ENCODE results near the gene LDHAL6A. TPM values are rescaled to one million over a fixed set of nuclear protein-coding genes. Genes with fewer than 3 reads are reported as not detected.

The LDHAL6A gene
- total and polyA plus RNA-seq, 12 donors: not detected

- no peak overlapping the region for H3K4me3 ChIP-seq
- no peaks in the 10 kb centered on the region for H3K36me3 ChIP-seq
- no peaks in the 10 kb centered on the region for H3K4me1 ChIP-seq
- DNase-seq: no peak
- intact Hi-C loops (cut with DNase I): no loop called here
- no peak for ATAC-seq
- H3K27me3 ChIP-seq: peaks cover 0 to 16% (median 10%) of the 10 kb centered on the region in 7 donors
- H3K27ac ChIP-seq: no peak overlapping the region
- no peak for TF ChIP-seq CTCF (IDR thresholded peaks at IDR 0.05)
- no peaks in the 10 kb centered on the region for H3K9me3 ChIP-seq
- 88 to 92% methylated on average over 4 of the region's 4 CpGs for WGBS, 2 donors
Measured at GRCh38 chr11:18459634-18460033, 4.0 kb downstream of the LDHAL6A start.

GRCh38 chr11:18461909-18462308 is 6.3 kb downstream of the LDHAL6A start:
- Histone ChIP-seq H3K4me1 (no peaks in the 10 kb centered on the region), H3K36me3 (no peaks in the 10 kb centered on the region), H3K27ac (no peak overlapping the region), H3K27me3 (no peaks in the 10 kb centered on the region), H3K9me3 (no peaks in the 10 kb centered on the region), H3K4me3 (no peak overlapping the region)
- no peak for TF ChIP-seq CTCF (IDR thresholded peaks at IDR 0.05)
- intact Hi-C loops (cut with DNase I): no loop called here
- ATAC-seq (no peak), DNase-seq (no peak)
- 97% methylated on average over 6 of the region's 6 CpGs for WGBS, 2 donors

- no peaks in the 10 kb centered on the region for H3K27me3 ChIP-seq
- H3K4me1 ChIP-seq: no peaks in the 10 kb centered on the region
- no peaks in the 10 kb centered on the region for H3K9me3 ChIP-seq
- no peak for ATAC-seq
- WGBS, 2 donors: 64 to 78% methylated on average over 1 of the region's 1 CpG
- no peak for DNase-seq
- no peak for TF ChIP-seq CTCF (IDR thresholded peaks at IDR 0.05)
- intact Hi-C loops (cut with DNase I): no loop called here
- H3K36me3 ChIP-seq: no peaks in the 10 kb centered on the region
- no peak overlapping the region for H3K27ac ChIP-seq
- H3K4me3 ChIP-seq: no peak overlapping the region
Measured at GRCh38 chr11:18463439-18463838, 7.8 kb downstream of the LDHAL6A start.

- ATAC-seq: no peak
- no peak for TF ChIP-seq CTCF (IDR thresholded peaks at IDR 0.05)
- intact Hi-C loops (cut with DNase I): no loop called here
- Histone ChIP-seq H3K4me1 (no peaks in the 10 kb centered on the region), H3K9me3 (no peaks in the 10 kb centered on the region), H3K4me3 (no peak overlapping the region), H3K36me3 (peaks cover 0 to 7% (median 0%) of the 10 kb centered on the region in 9 donors), H3K27me3 (no peaks in the 10 kb centered on the region), H3K27ac (no peak overlapping the region)
- no peak for DNase-seq
- 97 to 100% methylated on average over 2 of the region's 2 CpGs for WGBS, 2 donors
Measured at GRCh38 chr11:18466402-18466801, 10.7 kb downstream of the LDHAL6A start.
